H9 (cell line): ENCODE data around the gene DBNDD1. TPM values are rescaled to one million over a fixed set of nuclear protein-coding genes. Genes with fewer than 3 reads are reported as not detected.

Experiments
- DNase-seq: peaks from one replicate; pipeline ENCODE4 v3.0.0-alpha.2; 2017
- H2AFZ ChIP-seq: one replicate; pipeline ENCODE4 v1.6.1; 2013; ENCODE audit warnings: mild to moderate bottlenecking, low read length, control low read depth, moderate library complexity
- H2AK5ac ChIP-seq: 2 replicates; pipeline ENCODE4 v1.6.1; 2013; ENCODE audit warnings: low read length, control low read depth, mixed read lengths; ENCODE audit not compliant: insufficient read length
- H2BK120ac ChIP-seq: one replicate; pipeline ENCODE4 v1.6.1; 2013; ENCODE audit warnings: low read depth, mild to moderate bottlenecking, low read length, control low read depth, inconsistent platforms; ENCODE audit not compliant: poor library complexity, severe bottlenecking
- H2BK12ac ChIP-seq: 2 replicates; pipeline ENCODE4 v1.6.1; 2013; ENCODE audit warnings: low read length, control low read depth, mixed read lengths, low read depth; ENCODE audit not compliant: insufficient read length
- H2BK15ac ChIP-seq: 2 replicates; pipeline ENCODE4 v1.6.1; 2013; ENCODE audit warnings: low read depth, low read length, control low read depth
- H2BK20ac ChIP-seq: one replicate; pipeline ENCODE4 v1.6.1; 2013; ENCODE audit warnings: low read depth, mild to moderate bottlenecking, low read length, control low read depth, inconsistent platforms; ENCODE audit not compliant: poor library complexity, severe bottlenecking
- H2BK5ac ChIP-seq: 2 replicates; pipeline ENCODE4 v1.6.1; 2013; ENCODE audit warnings: low read length, control low read depth, mixed read lengths; ENCODE audit not compliant: insufficient read length
- H3K14ac ChIP-seq: 2 replicates; pipeline ENCODE4 v1.6.1; 2013; ENCODE audit warnings: low read length, control low read depth; ENCODE audit not compliant: insufficient read depth
- H3K18ac ChIP-seq: 2 replicates; pipeline ENCODE4 v1.6.1; 2013; ENCODE audit warnings: low read depth, mild to moderate bottlenecking, mixed read lengths, low read length, control low read depth; ENCODE audit not compliant: insufficient read length
- H3K23ac ChIP-seq: 2 replicates; pipeline ENCODE4 v1.6.1; 2013; ENCODE audit warnings: low read length, control low read depth, mixed read lengths, low read depth; ENCODE audit not compliant: insufficient read length
- H3K23me2 ChIP-seq: 2 replicates; pipeline ENCODE4 v1.6.1; 2013; ENCODE audit warnings: low read depth, mild to moderate bottlenecking, mixed read lengths, low read length, control low read depth; ENCODE audit not compliant: insufficient read length, poor library complexity, severe bottlenecking
- H3K27ac ChIP-seq: 2 replicates; pipeline ENCODE4 v1.5.1; 2013; ENCODE audit warnings: low read length, control low read depth, mixed read lengths, low read depth; ENCODE audit not compliant: insufficient read length
- H3K27me3 ChIP-seq: 2 replicates; pipeline ENCODE4 v1.6.1; 2013; ENCODE audit warnings: low read length, control low read depth, inconsistent platforms; ENCODE audit not compliant: insufficient read depth
- H3K4ac ChIP-seq: 2 replicates; pipeline ENCODE4 v1.6.1; 2013; ENCODE audit warnings: low read depth, mild to moderate bottlenecking, control low read depth, inconsistent platforms, low read length, moderate library complexity
- H3K4me1 ChIP-seq: 2 replicates; pipeline ENCODE4 v1.6.1; 2013; ENCODE audit warnings: low read length, control low read depth, inconsistent platforms; ENCODE audit not compliant: insufficient read depth
- H3K4me2 ChIP-seq: 2 replicates; pipeline ENCODE4 v1.6.1; 2013; ENCODE audit warnings: low read length, control low read depth, mixed read lengths; ENCODE audit not compliant: insufficient read length, insufficient read depth
- H3K56ac ChIP-seq: 2 replicates; pipeline ENCODE4 v1.6.1; 2013; ENCODE audit warnings: low read depth, mild to moderate bottlenecking, mixed read lengths, low read length, control low read depth; ENCODE audit not compliant: insufficient read length
- H3K79me1 ChIP-seq: 2 replicates; pipeline ENCODE4 v1.6.1; 2013; ENCODE audit warnings: low read depth, mild to moderate bottlenecking, moderate library complexity, low read length, control low read depth, inconsistent platforms; ENCODE audit not compliant: insufficient read depth, poor library complexity, severe bottlenecking
- H3K79me2 ChIP-seq: 2 replicates; pipeline ENCODE4 v1.6.1; 2013; ENCODE audit warnings: low read length, control low read depth, inconsistent platforms; ENCODE audit not compliant: insufficient read depth
- H3K9ac ChIP-seq: 2 replicates; pipeline ENCODE4 v1.6.1; 2013; ENCODE audit warnings: low read length, control low read depth, mixed read lengths; ENCODE audit not compliant: insufficient read length; ENCODE audit errors: extremely low read depth
- H3K9me3 ChIP-seq: one replicate; pipeline ENCODE4 v1.6.1; 2013; ENCODE audit warnings: low read depth, low read length, inconsistent platforms; ENCODE audit not compliant: control insufficient read depth
- H3T11ph ChIP-seq: one replicate; pipeline ENCODE4 v1.6.1; 2013; ENCODE audit warnings: mild to moderate bottlenecking, low read length, control low read depth, inconsistent platforms
- H4K20me1 ChIP-seq: one replicate; pipeline ENCODE4 v1.6.1; 2013; ENCODE audit not compliant: control insufficient read depth, insufficient read length, insufficient read depth
- H4K5ac ChIP-seq: 2 replicates; pipeline ENCODE4 v1.6.1; 2013; ENCODE audit warnings: low read depth, mild to moderate bottlenecking, mixed read lengths, low read length, control low read depth; ENCODE audit not compliant: insufficient read length
- H4K8ac ChIP-seq: replicated peaks from 2 replicates; pipeline ENCODE4 v1.6.1; 2013; ENCODE audit warnings: low read length, control low read depth, mixed read lengths, low read depth; ENCODE audit not compliant: insufficient read length
- H4K91ac ChIP-seq: 2 replicates; pipeline ENCODE4 v1.6.1; 2013; ENCODE audit warnings: low read depth, mild to moderate bottlenecking, moderate library complexity, mixed read lengths, low read length, control low read depth; ENCODE audit not compliant: insufficient read length
- H3K27ac Mint-ChIP-seq, 3 experiments: 2 replicates in 2 of 3; 3 replicates in 1 of 3; pipeline ENCODE4 v1.8.0; 2020 to 2021; ENCODE audit warnings: mixed read lengths in 3 of 3, mild to moderate bottlenecking in 1 of 3, moderate library complexity in 1 of 3
- H3K27me3 Mint-ChIP-seq: 2 replicates; pipeline ENCODE4 v1.8.0; 2021; ENCODE audit warnings: low read depth, mild to moderate bottlenecking, moderate library complexity, mixed read lengths
- H3K36me3 Mint-ChIP-seq, 3 experiments: 2 replicates in 2 of 3; 3 replicates in 1 of 3; pipeline ENCODE4 v1.8.0; 2020 to 2021; ENCODE audit warnings: low read depth in 3 of 3, mixed read lengths in 3 of 3; ENCODE audit not compliant: insufficient read depth in 1 of 3
- H3K4me1 Mint-ChIP-seq, 2 experiments: 2 replicates each; pipeline ENCODE4 v1.8.0; 2020; ENCODE audit warnings: mixed read lengths in 2 of 2
- H3K4me3 Mint-ChIP-seq, 2 experiments: 2 replicates in 1 of 2; 3 replicates in 1 of 2; pipeline ENCODE4 v1.8.0; 2020 to 2021; ENCODE audit warnings: mild to moderate bottlenecking in 2 of 2, mixed read lengths in 2 of 2, moderate library complexity in 1 of 2
- H3K9me3 Mint-ChIP-seq, 2 experiments: 2 replicates in 1 of 2; 3 replicates in 1 of 2; pipeline ENCODE4 v1.8.0; 2020; ENCODE audit warnings: mild to moderate bottlenecking in 2 of 2, mixed read lengths in 2 of 2, moderate library complexity in 1 of 2
- CTCF ChIP-seq: fragments of 200-600 bp; sonication (generic); conservative IDR thresholded peaks from 3 replicates; pipeline ENCODE4 v1.8.0; 2021; ENCODE audit warnings: antibody characterized with exemption, mild to moderate bottlenecking
- WGBS: extraction: QIAGEN DNeasy Blood & Tissue Kit; methylation state at CpG from one replicate; pipeline ENCODE4 v1.1.7; 2013; ENCODE audit warnings: missing lambda C conversion rate, low lambda C conversion rate, mixed read lengths; ENCODE audit not compliant: insufficient read length; ENCODE audit errors: extremely low coverage; 5-methylcytosine and 5-hydroxymethylcytosine counted together
- total RNA-seq: library from RNA; stranded (reverse); gene quantifications from 2 replicates; pipeline ENCODE4 v1.2.1, GENCODE V29; 2021

DBNDD1 gene
- total RNA-seq, 1 experiment from 2014 or later: 87.3 TPM

- no peaks in the 10 kb centered on the region for H3K79me2 ChIP-seq
- no peaks in the 10 kb centered on the region for H3K79me1 ChIP-seq
- H3K14ac ChIP-seq: no peak overlapping the region
- H3K18ac ChIP-seq: no peak overlapping the region
- no peak overlapping the region for H3K27ac ChIP-seq
- no peak overlapping the region for H2BK15ac ChIP-seq
- no peaks in the 10 kb centered on the region for H4K20me1 ChIP-seq
- Mint-ChIP-seq H3K4me1 (peaks cover 13 to 20% of the 10 kb centered on the region in 2 experiments), H3K36me3 (peaks cover 12 to 72% (median 60%) of the 10 kb centered on the region in 3 experiments), H3K27ac (peak overlapping the region in 1 of 3 experiments; percentile 79; a peak in 2 of 7 replicates), H3K4me3 (no peak overlapping the region; a peak in 1 of 5 replicates), H3K27me3 (no peaks in the 10 kb centered on the region; the same call in 1 of the 2 replicates), H3K9me3 (no peaks in the 10 kb centered on the region)
- WGBS: no CpG with 5 or more reads among the region's 12 CpGs
- no peaks in the 10 kb centered on the region for H3K27me3 ChIP-seq
- H2BK5ac ChIP-seq: no peak overlapping the region
- no peak for TF ChIP-seq CTCF
- DNase-seq: no peak
- H3K4ac ChIP-seq: no peak overlapping the region
- H4K5ac ChIP-seq: no peak overlapping the region
- H3T11ph ChIP-seq: no peak overlapping the region
- H3K56ac ChIP-seq: no peak overlapping the region
- no peak overlapping the region for H2BK12ac ChIP-seq
- no peak overlapping the region for H3K4me2 ChIP-seq
- no peak overlapping the region for H2BK120ac ChIP-seq
- no peak overlapping the region for H3K9ac ChIP-seq
- peaks cover 2% of the 10 kb centered on the region; the same call in 1 of the 2 replicates for H3K4me1 ChIP-seq
- H4K8ac ChIP-seq: no peak overlapping the region
- no peaks in the 10 kb centered on the region for H3K23me2 ChIP-seq
- no peak overlapping the region for H2AFZ ChIP-seq
- no peak overlapping the region for H2BK20ac ChIP-seq
- no peak overlapping the region for H2AK5ac ChIP-seq
- H3K9me3 ChIP-seq: no peaks in the 10 kb centered on the region
- H3K23ac ChIP-seq: no peak overlapping the region
- H4K91ac ChIP-seq: no peak overlapping the region
These were observed 18.0 kb upstream of the DBNDD1 start for GRCh38 chr16:90037276-90037675.
